GM19351 (cell line): ENCODE results near the gene SNAI3.
A peak's percentile ranks its signal among the peaks of the same experiment; 100 is the strongest.

ENCODE experiments used
- ATAC-seq: cut with Tn5 transposase; IDR thresholded peaks from one replicate; pipeline ENCODE4 v1.9.1; 2021; ENCODE audit warnings: mild to moderate bottlenecking, moderate library complexity; ENCODE audit not compliant: unreplicated experiment

SNAI3 gene

DNA sequence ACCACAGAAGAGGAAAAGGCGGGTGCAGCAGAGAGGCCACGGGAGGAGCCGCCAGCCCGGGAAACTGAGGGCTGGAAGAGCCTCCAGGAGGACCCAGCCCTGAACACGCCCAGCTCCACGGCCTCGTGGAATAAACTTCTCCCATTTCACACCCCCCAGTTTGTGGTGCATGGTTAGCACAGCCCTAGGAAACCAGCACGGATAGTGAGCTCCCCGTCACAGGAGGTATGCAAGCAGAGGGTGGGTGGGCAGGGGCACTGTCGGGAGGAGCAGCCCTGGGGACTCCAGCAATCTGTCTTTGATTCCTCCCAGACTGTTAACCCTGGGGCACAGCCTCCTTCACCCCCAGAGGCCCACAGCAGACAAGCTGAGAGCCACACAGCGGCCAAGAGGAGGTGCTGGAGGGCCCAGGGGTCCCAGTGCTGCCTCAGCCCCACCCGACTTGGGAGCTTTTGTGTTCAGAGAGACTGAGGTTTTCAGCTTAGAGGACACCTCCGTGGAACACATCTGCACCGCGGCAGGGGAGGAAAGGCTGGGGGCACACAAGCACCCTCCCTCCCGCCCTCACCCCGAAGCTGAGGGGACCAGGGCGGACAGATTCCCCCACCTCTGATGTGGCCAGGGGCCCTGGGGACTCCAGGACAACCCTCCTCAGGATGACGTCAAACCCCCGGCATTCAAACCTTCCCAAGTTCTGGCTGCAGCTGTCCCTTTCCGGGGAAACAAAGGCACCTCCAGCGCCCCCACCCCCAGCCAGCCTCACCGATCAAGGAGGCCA lies 49.6 kb downstream of the SNAI3 start:
- no peak for ATAC-seq

DNA sequence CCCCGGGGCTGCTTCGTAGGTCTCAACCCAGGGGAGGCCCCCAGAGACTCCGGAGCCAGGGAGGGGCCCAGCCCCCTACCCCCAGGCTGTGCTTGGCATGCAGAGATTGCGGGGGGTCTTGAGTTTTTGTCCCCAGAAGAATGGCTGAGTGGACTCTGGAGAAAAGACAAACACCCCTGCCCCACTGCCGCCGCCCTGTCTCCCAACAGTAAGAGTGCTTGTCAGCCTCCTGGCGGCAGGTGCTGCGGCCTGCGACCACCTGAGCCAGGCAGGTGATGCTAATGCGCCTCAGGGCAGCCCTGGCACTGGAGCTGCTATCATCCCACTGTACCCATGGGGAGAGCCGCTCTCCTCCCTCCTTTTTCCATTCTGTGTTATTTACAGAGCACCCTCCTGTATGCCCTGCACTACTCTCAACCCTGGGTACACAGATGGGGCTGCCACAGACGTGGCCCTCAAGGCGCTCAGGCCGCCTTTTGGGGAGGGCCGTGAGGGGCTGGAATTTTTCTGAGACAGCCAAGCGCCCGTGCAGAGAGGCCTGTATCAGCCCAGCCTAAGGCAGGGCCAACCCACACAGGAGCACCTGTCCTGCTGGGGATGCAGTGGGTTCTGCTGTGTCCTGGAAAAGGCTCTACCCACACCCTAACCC lies 50.5 kb downstream of the SNAI3 start:
- ATAC-seq = no peak

DNA sequence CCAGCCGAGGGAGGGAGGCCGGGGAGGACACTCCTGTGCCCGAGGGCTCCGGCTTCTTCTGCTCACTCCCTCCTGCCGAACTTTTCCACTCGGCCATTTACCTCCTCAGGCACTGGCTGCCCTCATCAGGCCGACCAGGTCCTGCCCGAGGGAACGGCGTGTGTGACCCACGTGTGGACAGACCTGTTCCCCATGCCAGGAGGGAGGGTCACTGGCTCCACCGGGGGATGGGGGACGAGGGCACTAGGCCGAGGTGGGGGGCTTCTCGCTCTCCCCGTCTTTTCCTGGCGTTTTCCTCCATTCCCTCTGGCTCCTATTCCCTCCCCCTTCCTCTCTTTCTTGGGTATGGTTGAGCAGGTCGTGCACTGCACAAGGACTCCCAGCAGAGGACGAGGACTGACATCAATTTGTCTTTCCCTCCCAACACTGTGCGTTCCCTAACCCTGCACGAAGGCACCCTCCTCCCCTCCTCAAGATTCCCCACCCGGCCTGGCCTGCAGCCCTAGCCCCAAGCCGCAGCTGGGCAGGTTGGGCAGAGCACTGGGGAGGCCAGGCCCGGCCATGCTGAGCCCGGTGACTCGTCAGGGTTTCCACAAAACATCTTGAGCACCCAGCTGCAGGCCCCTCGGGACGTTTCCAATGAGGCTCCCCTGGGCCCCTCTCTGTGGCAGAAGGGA lies 51.2 kb downstream of the SNAI3 start:
- ATAC-seq = no peak

DNA sequence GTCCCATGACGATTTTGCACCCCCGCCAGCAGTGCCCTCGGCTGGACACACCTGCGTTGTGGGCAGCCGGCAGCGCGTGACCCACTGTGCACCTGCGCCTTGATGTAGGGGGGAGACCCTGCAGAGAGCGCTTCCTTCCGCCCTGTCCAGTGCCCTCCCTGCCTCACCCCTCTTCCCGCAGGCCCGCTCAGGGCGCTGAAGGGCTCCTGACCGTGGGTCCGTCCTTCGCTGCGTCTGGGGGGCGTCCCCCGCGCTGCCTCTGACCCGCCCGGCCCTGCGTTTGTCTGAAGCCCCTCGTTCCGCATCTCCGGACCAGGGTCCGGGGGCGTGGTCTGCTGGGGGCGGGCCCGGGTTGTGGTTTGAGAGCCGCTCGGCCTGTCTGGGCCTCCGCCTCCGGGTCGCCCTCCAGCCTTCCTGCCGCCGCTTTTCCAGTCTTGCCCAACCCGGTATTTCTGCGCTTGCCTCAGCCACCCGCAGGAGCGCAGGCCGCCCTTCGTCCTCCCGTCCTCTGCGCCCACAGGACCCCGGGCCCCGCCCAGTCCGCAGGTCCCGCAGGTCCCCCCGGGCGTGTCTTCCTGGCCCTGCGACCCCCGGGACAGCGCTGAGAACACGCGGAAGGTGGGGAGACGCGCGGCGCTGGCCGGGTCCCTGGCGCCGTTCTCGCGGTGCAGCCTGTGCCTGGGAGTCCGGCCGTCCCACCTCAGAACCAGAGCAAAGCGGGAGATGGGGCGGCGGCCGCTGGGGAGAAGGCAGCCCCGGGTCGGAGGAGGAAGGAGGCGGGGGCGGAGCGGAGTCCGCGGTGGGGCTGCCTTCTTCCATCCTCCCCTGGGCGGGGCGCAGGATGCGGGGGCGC lies 51.9 kb downstream of the SNAI3 start:
- ATAC-seq = peak; percentile 46

DNA sequence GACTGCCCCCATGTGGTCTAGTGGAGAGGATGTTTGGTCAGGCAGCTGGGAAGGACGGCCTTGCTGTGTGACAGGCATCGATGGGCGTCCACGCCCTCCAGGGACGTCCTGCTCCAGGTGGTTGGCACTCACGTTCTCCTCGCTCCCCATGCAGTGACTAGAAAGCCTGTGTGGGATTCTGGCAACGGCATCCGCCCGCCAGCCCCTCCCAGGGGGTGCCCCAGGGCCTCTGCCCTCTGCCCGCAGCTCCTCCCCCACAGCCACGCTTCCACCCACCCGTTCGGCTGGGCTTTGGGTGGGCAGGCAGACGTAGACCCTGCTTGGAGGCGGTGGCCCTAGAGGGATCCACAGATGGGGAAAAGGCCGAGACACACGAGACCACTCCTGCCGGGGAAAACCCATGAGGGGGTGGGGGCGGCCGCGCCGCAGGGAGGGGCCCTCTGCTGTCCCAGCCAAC lies 52.6 kb downstream of the SNAI3 start:
- peak; percentile 33 for ATAC-seq

DNA sequence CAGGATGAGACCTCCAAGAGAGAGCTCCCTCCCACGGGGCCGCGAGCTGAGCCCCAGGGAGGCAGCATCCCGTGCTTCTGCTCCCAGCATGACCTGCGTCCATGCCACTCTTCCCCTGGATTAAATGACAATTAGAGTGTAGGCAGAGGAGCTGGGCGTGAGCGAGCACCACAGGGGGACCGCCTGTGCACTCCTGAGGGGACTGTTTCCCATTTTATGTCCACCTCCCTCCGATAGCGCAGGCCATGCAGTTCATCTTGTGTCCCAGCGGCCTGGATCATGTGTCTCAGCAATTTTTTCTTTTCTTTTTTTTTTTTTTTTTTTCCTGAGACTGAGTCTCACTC lies 53.7 kb downstream of the SNAI3 start:
- no peak for ATAC-seq

DNA sequence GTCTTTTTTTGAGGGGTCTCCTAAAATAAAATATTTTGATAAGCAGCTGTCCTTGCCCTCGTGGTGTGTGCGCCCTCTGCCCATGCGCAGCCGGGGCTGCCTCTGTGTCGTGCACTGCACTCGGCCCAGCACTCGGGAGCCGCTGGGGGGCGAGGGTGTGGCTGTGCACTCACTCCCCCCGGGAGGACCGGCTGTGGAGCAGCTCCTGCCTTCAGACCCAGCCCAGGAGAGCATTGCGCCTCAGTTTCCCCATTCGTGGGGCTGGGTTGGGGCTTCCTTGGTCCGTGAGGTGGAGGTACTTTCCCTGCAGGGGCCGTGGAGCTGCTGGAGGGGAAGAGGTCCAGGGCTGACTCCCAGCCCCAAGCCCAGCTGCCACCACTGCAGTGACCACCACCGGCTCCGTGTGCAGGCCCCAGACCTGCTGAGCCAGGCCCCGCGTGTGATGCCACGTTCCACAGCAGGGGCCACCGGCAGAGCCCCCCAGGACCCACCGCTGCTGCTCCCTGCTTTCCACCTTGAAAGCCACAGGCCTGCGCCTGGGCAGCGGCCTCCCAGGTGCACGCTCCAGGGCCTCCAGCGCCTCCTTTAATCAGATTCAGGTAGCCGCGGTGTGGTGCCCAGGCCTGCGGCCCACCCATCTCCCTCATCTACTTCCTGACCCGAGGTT lies 54.3 kb downstream of the SNAI3 start:
- no peak for ATAC-seq

DNA sequence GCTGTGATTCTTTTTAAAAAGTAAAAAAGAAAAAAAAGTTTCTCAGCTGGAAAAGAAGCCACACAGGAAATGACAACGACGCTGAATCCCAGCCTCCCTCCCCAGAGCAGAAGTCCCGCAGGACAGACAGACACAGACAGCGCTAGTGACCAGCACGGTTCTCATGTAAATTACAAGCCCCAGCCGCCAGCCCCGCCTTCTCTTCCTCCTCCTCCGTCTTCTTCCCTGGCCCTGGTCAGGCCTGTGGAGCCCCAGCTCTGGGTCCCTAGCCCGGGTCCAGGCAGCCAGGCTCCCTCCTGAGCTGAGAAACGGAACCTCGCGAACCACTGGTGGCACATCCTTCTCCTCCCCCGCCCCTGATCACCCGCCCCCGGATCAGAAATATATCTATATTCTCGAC lies 54.9 kb downstream of the SNAI3 start:
- ATAC-seq = no peak

DNA sequence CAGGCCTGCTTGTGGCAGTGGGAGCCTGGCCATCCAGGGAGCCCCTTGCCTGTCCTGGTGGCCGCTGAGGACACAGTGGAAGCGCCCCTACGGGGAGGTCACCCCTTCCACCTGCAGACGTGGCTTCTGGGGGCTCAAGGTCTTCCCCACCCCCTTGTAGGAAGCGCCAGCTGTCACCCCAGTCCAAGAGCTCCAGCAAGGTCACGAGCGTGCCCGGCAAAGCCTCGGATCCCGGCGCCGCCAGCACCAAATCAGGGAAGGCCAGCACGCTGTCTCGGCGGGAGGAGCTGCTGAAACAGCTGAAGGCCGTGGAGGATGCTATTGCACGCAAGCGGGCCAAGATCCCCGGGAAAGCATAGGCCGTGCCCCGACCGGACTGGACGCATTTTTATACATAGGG lies 55.4 kb downstream of the SNAI3 start:
- no peak for ATAC-seq

DNA sequence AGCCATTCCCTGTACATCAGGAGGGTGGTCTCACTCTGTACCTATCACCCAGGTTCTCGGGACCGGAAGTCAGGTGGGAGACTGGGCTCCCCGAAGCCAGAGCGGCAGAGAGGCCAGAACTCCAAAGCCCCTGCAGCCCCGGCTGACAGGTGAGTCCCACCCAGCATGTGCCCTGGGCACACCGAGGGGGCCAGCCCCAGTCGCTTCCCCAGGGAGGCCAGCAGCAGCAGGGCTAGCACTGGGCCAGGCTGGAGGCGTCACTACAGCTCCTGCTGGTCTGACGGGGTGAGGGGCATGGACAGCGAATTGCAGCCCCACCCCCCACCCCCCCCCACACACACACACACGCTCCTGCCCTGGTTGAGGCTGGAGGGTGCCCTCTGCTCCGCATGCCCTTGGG lies 55.9 kb downstream of the SNAI3 start:
- ATAC-seq = no peak

DNA sequence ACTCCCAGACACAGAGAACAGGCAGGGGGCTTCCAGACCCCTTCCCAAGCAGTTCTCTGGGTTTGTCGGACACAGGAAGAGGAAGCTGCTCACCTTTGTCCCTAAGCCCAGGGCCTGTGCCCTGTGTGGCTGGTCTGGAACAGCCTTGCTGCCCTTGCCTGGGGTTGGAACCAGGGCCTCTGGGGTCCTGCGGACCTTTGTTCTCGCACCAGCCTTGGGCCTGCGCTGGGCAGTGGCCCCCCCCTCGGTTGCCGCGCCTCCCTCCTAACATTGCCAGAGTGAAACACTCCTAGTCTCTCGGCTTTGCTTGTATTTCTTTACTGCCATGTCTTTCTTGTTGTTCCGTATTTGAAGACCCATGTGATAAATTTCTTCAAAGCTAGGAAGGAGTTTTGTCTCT lies 56.5 kb downstream of the SNAI3 start:
- ATAC-seq = no peak

DNA sequence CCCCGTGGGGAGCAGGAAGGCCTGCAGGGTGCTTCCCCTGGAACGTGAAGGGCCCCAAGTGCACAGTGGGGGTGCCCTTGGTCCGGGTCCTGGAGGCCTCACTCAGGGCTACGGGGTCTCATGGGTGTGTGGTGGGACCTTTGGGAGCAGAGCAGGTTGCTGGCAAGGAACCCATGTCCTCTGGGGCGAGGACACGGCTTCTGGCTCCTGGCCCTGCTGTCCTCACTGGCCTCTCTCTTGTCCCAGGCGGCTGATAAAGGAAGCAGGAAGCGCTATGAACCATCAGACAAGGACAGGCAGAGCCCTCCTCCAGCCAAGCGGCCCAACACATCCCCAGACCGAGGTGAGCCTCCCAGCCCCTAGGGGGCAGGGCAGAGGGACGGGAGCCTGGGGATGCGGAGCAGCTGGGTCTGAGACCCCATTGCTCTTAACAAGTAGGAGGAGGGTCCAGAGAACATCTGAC lies 57.8 kb downstream of the SNAI3 start:
- no peak for ATAC-seq
